Measurements from ENCODE around the gene DEPDC5.

DNA sequence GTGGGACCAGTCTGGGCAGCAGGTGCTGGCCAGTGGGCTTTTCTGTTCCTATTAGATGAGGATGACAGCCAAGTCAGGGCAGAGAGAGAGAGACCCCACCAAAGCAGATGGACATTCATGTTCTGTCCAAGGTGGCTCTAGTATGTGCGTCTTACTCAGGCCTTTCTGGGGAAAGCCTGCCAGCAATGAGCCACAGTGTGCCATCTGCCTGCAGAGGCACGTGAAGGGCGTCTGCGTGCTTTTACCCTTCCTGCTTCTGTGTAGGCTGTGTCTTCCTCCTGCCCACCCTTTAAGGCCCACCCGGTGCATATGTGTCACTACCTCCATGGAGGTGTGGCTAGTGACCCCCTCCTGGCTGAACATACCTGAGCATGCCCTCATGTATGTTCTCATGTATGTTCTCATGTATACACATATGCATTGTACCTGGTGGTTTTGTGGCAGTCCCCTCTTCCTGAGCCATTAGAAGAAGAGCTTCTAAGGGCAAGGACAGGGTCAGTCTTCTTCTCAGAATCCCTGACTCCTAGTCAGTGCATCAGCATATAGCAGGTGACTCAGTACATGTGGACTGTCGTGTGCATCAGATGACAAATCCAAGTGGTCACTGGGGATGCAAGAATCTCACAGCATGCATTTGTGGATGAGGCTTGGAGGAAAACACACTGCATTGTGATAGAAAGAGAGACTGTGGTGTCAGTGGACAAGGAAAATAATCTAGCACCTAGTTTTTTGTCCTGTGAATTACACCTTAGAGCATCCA is 100.1 kb downstream of the DEPDC5 start:
- TF ChIP-seq CTCF (IDR thresholded peaks at IDR 0.05; ENCODE audit: insufficient read depth, low read length) (no peak), POLR2AphosphoS5 (IDR thresholded peaks at IDR 0.05; ENCODE audit: low read depth) (no peak)
- TF ChIP-seq, protein P1, sequence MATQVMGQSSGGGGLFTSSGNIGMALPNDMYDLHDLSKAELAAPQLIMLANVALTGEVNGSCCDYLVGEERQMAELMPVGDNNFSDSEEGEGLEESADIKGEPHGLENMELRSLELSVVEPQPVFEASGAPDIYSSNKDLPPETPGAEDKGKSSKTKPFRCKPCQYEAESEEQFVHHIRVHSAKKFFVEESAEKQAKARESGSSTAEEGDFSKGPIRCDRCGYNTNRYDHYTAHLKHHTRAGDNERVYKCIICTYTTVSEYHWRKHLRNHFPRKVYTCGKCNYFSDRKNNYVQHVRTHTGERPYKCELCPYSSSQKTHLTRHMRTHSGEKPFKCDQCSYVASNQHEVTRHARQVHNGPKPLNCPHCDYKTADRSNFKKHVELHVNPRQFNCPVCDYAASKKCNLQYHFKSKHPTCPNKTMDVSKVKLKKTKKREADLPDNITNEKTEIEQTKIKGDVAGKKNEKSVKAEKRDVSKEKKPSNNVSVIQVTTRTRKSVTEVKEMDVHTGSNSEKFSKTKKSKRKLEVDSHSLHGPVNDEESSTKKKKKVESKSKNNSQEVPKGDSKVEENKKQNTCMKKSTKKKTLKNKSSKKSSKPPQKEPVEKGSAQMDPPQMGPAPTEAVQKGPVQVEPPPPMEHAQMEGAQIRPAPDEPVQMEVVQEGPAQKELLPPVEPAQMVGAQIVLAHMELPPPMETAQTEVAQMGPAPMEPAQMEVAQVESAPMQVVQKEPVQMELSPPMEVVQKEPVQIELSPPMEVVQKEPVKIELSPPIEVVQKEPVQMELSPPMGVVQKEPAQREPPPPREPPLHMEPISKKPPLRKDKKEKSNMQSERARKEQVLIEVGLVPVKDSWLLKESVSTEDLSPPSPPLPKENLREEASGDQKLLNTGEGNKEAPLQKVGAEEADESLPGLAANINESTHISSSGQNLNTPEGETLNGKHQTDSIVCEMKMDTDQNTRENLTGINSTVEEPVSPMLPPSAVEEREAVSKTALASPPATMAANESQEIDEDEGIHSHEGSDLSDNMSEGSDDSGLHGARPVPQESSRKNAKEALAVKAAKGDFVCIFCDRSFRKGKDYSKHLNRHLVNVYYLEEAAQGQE (IDR thresholded peaks at IDR 0.05; ENCODE audit: insufficient replicate concordance, low read depth), result no peak
